MM.1S (cell line): ENCODE results near the gene GPR107.

Source experiments
- CTCF ChIP-seq: fragments of 300-600 bp; sonication (generic); IDR thresholded peaks from 2 replicates; pipeline ENCODE4 v1.5.1; 2016; ENCODE audit warnings: antibody characterized with exemption, low read length, mixed read lengths
- EZH2 ChIP-seq: fragments of 300-600 bp; sonication (generic); optimal IDR thresholded peaks from 2 replicates; pipeline ENCODE3; 2017; ENCODE audit warnings: low read depth, mild to moderate bottlenecking, antibody characterized with exemption, low read length, mixed read lengths

DNA sequence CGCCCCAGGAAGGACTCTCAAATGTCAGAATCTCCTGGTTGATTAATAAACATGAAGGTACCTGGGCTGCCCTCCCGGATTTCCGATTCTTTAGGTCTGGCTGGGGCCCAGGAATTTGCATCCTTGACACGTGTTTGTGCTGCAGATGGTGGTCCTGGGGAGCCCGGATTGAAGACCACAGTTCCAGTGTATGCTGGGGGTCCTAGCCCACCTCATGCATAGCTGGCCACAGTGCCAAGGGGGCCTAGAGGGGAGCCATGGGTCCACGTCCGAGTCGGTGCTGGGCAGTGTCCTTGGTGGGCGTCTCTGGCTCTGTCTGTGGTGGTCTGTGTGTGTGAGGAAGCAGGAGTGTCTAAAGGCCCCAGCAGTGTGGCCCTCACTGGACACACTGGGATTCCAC lies 121.6 kb downstream of the GPR107 start:
- TF ChIP-seq EZH2: no peak
- no peak for TF ChIP-seq CTCF
